Measurements from ENCODE around the gene IGSF3. TPM values are rescaled to one million over a fixed set of nuclear protein-coding genes. Genes with fewer than 3 reads are reported as not detected.
"Not testable (repeated sequence)": the region's sequence is repeated elsewhere in the genome, so short reads cannot be mapped to it uniquely, and the experiment has no call there.

The IGSF3 gene
- polyA plus RNA-seq, 1 donor, result 22.1 TPM

DNA sequence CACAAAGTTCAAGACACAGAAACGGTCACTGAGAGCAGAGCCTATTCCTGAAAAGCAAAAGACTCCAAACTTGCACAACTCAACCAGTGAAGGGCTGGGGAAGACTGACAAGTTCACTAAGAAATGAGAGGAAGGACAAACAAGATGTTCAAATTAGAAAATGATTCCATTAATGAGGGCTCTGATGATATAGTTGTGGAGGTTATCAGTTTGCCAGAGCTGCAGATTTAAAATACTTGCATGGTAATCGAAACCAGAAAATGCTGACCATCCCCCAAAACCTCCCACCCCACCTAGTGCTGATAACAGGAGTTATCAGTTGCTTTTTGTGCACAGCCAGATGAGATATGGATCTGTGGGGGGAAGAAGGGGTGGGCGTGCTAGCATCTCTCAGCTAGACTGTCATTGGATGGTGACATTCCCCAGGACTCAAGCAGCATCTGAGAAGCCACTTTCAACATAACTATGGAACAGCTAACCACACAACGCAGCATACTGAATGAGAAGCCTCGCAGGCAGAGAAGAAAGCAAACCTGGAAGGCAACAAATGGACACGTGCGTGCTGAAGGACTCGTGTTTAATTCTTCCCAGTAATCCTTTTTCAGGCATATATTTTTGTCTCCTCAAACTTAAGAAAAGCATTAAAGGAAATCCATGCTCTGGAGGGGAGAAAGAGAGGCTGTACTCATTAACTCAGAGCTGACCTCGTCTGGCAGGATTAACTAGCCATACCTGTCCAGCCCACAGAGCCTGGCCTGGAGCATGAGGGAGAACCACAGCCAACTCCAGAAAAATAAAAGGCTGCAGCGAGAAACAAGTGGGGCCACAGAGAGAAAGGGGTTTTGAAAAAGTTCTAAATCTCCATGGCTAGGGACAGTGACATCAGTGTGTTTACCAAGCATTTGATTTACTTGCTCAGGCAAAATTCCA lies 35.3 kb downstream of the IGSF3 start:
- not testable (repeated sequence) for DNase-seq (ENCODE audit: low read depth)

- not testable (repeated sequence) for DNase-seq (ENCODE audit: low read depth)
Measured at GRCh38 chr1:116631554-116631953, 36.0 kb downstream of the IGSF3 start.

DNA sequence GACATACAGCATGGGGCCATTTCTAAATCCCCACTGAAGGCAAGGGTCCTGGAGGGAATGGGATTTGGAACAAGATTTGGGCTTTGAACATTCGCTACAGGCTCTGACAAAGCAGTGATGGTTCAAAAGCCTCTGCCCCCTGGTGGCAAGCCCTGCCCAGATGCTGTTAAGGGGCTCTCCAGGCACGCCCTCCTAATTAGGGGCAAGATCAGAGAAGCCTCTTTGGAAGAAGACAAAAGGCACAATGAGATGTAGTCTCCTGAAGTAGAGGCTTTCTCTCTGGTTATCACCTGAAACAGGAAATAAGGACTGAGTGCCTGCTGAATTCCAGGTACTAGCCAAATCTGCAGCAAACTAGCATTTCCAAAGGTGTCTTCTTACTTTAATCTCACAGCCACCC lies 37.5 kb downstream of the IGSF3 start:
- DNase-seq (ENCODE audit: low read depth), result not testable (repeated sequence)

- DNase-seq (ENCODE audit: low read depth), result not testable (repeated sequence)
Measured at GRCh38 chr1:116629441-116629840, 38.1 kb downstream of the IGSF3 start.

GRCh38 chr1:116628448-116628847 lies 39.1 kb downstream of the IGSF3 start:
- no peak for DNase-seq (ENCODE audit: low read depth)

DNA sequence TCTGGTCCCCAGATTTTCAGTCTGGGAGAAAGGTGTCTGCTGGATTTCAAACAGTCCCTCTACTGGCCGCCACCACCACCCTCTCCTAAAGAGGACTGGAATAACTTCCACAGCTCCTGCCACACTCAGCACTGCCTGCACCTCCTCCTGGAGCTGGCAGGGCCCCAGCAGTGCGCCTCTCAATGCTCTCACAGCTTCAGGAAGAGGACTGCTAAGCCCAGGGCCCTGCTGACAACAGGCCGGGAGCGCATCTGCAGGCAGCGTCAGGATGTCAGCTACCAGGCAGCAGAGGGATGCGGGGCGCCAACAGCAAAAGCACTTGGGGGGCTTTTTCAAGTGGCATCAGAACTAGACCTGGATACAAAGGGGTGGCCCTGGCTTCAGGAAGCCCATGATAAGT lies 40.2 kb downstream of the IGSF3 start:
- DNase-seq (ENCODE audit: low read depth), result not testable (repeated sequence)

DNA sequence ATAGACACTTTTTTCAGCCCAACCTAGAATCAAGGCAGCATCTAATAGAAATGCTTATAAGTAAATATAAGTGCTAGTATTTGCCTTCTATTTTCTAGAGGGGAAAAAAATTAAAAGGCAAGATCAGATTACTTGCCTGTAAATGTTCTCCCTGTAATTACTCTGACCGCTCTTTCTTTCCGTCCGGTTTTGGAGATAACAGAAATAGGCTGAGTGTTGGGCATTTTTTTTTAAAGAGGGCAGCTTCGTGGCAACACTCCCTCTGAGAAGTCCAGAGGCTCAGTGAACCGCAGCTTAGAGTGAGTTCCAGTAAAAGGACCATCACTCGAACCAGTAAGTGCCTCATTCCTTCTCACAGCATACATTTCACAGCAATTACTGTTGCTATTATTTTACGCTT lies 40.6 kb downstream of the IGSF3 start:
- not testable (repeated sequence) for DNase-seq (ENCODE audit: low read depth)

GRCh38 chr1:116625155-116625554 lies 42.4 kb downstream of the IGSF3 start:
- not testable (repeated sequence) for DNase-seq (ENCODE audit: low read depth)

GRCh38 chr1:116624040-116624439 lies 43.5 kb downstream of the IGSF3 start:
- no peak for DNase-seq (ENCODE audit: low read depth)

GRCh38 chr1:116622496-116622895 lies 45.0 kb downstream of the IGSF3 start:
- not testable (repeated sequence) for DNase-seq (ENCODE audit: low read depth)

DNA sequence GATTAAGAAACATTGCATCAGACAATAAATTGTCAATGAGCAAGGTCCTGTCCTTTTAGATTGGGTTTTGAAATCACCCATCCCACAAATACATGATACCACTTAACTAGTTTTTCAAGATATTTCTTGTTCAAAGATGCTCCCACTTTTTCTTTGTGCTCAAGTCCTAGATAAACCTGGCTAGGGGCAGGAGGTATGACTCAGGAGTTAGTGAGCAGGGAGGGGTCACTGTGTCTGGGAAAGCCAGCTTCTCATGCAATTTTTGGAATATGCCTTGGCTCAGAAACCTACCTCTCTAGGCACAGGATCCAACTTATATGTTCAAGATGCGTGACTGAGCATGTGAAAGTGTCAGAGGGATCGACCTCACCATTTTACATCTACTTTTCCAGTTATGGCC lies 45.8 kb downstream of the IGSF3 start:
- not testable (repeated sequence) for DNase-seq (ENCODE audit: low read depth)

DNA sequence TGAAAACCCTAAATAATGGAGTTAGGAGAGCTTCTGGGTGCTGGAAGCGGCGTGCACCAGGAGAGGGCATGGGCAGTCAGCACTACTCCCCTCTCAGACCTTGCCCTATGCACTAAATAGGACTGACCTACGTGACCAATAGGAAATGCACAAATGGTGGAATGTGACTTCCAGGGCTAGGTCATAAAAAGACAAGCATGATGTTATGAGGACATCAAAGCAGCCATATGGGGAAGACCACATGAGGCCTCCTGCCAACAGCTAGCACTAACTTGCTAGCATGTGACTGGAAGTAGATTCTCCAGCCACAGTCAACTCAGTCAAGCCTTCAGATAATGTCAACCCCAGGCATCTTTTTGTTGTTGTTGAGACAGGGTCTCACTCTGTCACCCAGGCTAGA lies 47.1 kb downstream of the IGSF3 start:
- DNase-seq (ENCODE audit: low read depth), result not testable (repeated sequence)

- not testable (repeated sequence) for DNase-seq (ENCODE audit: low read depth)
Measured at GRCh38 chr1:116619106-116619505, 48.4 kb downstream of the IGSF3 start.

DNA sequence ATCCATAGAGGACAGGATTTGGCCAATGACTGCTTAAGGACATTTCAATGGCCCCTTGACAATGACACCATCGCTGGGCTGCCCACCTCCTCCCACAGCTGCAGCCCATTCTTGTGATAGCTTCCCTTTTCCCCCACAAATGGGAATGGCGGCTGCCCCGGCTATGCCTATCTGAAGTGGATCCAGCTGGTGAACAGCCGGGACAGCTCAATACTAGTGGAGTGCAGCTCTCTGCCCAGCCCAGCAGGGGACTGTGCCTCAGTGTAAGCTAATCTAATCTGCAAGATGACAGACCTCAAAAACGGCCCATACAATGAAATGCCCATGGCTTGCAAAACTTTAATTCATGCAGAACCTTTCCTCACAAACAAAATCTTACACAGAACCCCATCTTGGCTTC lies 49.7 kb downstream of the IGSF3 start:
- DNase-seq (ENCODE audit: low read depth), result not testable (repeated sequence)

- DNase-seq (ENCODE audit: low read depth), result not testable (repeated sequence)
Measured at GRCh38 chr1:116613825-116614224, 53.7 kb downstream of the IGSF3 start.

DNA sequence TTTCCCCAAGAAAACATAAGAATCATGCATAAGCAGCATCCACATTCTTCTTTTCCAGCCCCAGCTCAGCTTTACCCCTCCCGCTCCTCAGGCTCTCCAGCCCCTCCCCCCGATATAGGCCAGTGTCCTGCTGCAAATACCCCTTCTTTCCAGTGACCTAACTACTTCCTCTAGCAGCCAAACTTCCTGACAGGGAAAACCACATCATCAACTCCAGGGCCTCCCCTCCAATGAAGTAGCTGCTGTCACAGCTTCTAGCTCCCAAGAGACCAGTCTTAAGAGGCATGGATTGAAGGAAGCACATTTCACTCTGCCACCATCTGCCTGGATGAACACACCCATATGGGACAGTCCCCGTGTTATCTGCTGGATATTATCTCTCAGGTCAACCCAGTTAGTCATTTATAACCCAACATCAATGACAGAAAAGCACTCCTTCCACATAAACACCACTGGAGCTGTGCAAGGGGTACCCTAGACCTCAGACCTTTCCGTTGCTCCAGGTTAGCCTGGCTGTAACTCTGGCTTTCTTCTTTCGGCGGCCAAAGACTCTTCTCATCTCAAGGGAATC lies 57.6 kb downstream of the IGSF3 start:
- not testable (repeated sequence) for DNase-seq (ENCODE audit: low read depth)

- DNase-seq (ENCODE audit: low read depth), result not testable (repeated sequence)
Measured at GRCh38 chr1:116608841-116609240, 58.7 kb downstream of the IGSF3 start.

- DNase-seq (ENCODE audit: low read depth), result not testable (repeated sequence)
Measured at GRCh38 chr1:116608151-116608550, 59.4 kb downstream of the IGSF3 start.

- DNase-seq (ENCODE audit: low read depth), result not testable (repeated sequence)
Measured at GRCh38 chr1:116607463-116607862, 60.1 kb downstream of the IGSF3 start.

DNA sequence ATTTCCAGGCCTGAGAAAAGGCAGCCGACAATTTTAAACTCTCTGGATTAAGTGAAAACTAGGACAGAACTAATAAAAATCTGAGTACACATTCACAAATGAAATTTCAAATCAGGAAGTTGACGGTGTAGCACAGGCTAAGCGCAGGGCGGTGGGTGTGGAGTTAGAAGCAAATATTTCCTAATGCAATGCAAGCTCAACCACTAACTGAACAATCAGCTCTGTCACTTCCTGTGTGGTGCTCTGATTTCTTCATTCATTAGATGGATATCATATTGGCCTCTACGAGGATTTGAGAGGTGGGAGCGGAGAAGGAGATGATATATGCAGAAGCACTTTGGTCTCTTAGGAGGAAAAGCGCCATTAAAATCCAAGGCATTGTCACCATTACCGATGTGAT lies 61.5 kb downstream of the IGSF3 start:
- DNase-seq (ENCODE audit: low read depth), result not testable (repeated sequence)

DNA sequence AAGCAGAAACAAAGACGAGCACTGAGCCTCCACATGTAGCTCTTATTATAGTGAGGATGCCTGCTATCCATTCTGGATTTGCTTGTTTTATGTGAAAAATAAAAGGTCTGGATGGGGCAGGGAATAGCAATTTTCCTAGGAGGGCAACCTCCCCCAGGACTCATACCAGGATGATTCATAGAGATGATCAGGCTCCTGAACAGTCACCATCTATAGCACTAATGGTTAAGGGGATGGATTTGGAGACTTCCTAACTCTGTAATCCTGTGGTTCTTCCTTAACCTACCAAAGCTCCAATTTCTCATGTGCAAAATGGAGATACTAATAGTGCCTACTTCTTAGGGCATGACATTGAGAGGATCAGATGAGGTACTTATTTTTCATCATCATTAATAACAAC lies 62.2 kb downstream of the IGSF3 start:
- DNase-seq (ENCODE audit: low read depth), result no peak

GRCh38 chr1:116604408-116604807 lies 63.1 kb downstream of the IGSF3 start:
- DNase-seq (ENCODE audit: low read depth), result not testable (repeated sequence)

- not testable (repeated sequence) for DNase-seq (ENCODE audit: low read depth)
Measured at GRCh38 chr1:116603646-116604045, 63.9 kb downstream of the IGSF3 start.
